Tongue (tissue), 2 donors: Measurements from ENCODE around the gene GAPVD1. TPM values are rescaled to one million over a fixed set of nuclear protein-coding genes. Genes with fewer than 3 reads are reported as not detected.
"Not testable (repeated sequence)": the region's sequence is repeated elsewhere in the genome, so short reads cannot be mapped to it uniquely, and the experiment has no call there.

Experiments
- DNase-seq: peaks from one replicate; pipeline ENCODE4 v3.0.0-alpha.2; 2015
- total RNA-seq: library from RNA; depleted of rRNA; stranded (reverse); fragments of >200 nt; gene quantifications from one replicate; pipeline ENCODE4 v1.2.3, GENCODE V29; 2014

GAPVD1 gene, protein sequence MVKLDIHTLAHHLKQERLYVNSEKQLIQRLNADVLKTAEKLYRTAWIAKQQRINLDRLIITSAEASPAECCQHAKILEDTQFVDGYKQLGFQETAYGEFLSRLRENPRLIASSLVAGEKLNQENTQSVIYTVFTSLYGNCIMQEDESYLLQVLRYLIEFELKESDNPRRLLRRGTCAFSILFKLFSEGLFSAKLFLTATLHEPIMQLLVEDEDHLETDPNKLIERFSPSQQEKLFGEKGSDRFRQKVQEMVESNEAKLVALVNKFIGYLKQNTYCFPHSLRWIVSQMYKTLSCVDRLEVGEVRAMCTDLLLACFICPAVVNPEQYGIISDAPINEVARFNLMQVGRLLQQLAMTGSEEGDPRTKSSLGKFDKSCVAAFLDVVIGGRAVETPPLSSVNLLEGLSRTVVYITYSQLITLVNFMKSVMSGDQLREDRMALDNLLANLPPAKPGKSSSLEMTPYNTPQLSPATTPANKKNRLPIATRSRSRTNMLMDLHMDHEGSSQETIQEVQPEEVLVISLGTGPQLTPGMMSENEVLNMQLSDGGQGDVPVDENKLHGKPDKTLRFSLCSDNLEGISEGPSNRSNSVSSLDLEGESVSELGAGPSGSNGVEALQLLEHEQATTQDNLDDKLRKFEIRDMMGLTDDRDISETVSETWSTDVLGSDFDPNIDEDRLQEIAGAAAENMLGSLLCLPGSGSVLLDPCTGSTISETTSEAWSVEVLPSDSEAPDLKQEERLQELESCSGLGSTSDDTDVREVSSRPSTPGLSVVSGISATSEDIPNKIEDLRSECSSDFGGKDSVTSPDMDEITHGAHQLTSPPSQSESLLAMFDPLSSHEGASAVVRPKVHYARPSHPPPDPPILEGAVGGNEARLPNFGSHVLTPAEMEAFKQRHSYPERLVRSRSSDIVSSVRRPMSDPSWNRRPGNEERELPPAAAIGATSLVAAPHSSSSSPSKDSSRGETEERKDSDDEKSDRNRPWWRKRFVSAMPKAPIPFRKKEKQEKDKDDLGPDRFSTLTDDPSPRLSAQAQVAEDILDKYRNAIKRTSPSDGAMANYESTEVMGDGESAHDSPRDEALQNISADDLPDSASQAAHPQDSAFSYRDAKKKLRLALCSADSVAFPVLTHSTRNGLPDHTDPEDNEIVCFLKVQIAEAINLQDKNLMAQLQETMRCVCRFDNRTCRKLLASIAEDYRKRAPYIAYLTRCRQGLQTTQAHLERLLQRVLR (N-terminal part only)
- 77.3 TPM for total RNA-seq

DNA sequence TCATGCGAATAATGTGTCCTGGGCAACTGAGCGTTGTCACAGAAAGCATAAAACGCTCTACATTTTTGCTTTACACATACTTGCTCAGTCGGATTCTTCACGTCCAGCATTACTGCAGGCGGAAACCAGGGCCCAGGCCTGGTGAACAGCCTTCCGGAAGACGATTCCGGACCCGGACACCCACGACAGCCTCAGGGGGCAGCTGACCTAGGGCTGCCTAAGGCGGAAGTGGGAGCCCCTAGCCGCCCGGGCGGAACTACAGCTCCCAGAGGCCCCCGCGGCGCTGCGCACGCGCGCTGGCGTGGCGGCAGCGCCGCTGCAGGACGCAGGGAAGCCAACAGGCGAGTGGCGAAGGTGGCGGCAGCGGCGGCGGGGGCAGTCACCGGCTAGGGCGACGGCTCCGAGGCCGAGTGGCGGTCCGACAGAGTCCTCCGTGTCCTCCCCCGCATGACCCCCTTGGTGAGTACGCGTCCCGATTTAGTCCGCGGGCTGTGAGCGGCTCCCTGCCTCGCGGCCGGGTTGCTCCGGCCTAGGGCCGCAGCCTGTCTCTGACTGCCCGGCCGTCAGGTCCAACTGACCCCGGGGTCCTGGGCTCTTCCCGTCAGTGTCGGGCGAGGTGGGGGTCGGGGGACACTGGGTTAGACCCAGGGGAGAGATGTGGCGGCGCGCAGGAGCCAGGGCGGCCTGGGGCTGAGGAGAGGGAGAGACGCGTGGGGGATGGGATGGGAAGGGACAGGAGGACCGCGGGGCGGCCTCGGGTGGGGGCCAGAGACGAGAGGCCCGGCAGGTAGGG is at the start of gene GAPVD1:
Gene GAPVD1, plus strand, starts transcription at position 326 of the 793 bp plus-strand sequence. CDS start 37,096 bp downstream, outside the sequence.
- DNase-seq = peak; percentile 94

DNA sequence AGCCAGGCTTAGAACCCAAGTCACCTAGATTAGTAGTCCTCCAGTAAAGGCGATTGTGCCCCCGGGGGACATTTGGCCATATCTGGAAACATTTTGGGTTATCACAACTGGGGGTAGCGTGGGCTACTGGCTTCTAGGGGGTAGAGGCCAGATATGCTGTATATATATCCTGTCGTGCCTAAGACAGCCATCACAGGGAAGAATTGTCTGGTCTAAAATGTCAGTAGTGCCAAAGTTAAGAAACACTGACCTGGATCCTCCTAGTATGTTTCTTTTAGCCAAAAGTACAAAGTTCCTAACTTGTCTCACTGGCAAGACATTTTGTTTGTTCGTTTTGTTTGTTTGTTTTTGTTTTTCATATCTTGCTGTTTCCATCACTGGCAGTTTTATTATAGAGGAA is 47.4 kb upstream of the GAPVD1 start:
- DNase-seq = no peak

DNA sequence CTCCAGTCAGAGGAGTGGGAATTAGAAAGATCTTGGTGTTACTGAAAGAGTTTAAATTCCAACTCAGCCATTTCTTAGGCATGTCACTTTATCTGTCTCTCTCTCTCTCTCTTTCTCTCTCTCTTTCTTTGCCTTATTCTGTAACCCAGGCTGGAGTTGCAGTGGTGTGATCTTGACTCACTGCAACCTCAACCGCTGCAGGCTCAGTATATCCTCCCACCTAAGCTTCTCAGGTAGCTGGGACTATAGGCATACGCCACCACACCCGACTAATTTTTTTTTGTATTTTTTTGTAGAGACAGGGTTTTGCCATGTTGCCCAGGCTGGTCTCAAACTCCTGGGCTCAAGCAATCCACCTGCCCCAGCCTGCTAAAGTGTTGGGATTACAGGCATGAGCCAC is 43.0 kb upstream of the GAPVD1 start:
- no peak for DNase-seq

DNA sequence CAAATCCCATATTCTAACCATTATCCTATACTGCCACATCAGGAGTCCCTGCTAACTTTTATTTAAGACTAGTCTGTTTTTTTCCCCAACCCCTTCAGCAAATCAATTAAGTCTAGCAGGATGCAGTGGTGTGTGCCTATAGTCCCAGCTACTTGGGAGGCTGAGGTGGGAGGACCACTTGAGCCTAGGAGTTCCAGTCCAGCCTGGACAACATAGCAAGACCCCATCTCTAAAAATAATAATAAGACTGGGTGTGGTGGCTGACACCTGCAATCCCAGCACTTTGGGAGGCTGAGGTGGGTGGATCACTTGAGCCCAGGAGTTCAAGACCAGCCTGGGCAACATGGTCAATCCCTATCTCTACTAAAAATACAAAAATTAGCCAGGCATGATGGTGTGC is 36.8 kb upstream of the GAPVD1 start:
- DNase-seq = not testable (repeated sequence)

DNA sequence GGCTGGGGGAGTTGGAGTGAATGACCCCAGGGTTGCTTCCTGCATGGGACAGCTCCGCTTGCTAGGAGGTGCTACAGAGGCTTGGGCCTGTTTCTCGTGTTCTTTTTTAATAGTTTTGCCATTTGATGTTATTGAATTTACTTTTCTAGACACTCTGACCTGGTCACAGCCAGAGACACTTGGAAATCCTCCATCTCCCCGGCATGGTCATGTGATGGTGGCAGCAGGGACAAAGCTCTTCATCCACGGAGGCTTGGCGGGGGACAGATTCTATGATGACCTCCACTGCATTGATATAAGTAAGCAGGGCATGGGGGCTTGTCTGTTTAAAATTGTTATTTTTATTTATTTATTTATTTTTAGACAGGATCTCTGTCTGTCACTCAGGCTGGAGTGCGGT is 33.9 kb upstream of the GAPVD1 start:
- no peak for DNase-seq

DNA sequence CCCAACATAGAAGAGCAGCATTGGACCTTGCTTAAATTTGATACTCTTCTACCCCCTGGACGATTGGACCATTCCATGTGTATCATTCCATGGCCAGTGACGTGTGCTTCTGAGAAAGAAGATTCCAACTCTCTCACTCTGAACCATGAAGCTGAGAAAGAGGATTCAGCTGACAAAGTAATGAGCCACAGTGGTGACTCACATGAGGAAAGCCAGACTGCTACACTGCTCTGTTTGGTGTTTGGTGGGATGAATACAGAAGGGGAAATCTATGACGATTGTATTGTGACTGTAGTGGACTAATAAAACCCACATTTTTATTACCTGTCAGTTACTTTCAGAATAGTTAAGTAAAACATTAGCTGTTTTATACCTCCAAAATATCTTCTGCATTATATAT is 27.9 kb upstream of the GAPVD1 start:
- DNase-seq = no peak

DNA sequence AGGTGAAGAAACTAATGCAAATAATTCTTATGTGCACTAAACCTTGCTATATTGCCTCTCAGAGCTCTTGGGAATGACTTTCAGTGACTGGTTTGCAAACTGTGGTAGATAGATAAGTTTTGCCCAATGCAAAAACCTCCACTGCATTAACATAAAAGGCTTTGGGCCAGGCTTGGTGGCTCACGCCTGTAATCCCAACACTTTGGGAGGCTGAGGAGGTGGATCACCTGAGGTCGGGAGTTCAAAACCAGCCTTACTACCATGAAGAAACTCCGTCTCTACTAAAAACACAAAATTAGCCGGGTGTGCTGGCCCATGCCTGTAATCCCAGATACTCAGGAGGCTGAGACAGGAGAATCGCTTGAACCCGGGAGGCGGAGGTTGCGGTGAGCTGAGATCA is 27.5 kb upstream of the GAPVD1 start:
- not testable (repeated sequence) for DNase-seq

DNA sequence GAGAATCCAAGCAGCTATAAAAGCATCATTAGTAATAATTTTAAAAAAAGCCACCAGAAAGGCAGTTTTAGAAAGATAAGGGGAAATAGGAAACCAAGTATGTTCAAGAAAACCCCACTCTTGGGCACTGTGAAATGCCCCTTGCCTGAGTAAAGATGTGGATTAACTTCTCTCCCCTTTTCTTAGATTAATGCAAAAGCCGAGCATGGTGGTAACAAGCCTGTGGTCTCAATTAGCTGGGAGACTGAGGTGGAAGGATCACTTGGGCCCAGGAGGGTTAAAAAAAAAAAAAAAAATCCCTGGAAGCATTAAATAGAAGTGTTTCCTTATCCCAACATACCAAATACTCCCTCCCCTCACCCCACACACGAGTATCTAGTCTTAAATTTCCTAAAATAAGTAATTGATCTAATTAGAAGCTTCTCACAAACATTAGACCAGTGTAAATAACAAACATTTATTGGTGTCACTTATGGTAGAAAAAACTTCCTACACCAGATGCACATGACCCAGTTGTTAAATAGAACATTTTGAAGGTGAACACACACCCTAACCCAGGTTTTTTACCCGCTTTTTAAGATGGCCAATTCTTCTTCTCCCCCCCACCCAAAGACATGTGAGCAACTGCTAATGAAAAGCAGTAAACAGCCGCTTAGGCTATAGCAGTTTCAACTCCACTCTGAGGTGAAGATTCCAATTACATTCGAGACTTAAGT is 25.7 kb upstream of the GAPVD1 start:
- DNase-seq = no peak

DNA sequence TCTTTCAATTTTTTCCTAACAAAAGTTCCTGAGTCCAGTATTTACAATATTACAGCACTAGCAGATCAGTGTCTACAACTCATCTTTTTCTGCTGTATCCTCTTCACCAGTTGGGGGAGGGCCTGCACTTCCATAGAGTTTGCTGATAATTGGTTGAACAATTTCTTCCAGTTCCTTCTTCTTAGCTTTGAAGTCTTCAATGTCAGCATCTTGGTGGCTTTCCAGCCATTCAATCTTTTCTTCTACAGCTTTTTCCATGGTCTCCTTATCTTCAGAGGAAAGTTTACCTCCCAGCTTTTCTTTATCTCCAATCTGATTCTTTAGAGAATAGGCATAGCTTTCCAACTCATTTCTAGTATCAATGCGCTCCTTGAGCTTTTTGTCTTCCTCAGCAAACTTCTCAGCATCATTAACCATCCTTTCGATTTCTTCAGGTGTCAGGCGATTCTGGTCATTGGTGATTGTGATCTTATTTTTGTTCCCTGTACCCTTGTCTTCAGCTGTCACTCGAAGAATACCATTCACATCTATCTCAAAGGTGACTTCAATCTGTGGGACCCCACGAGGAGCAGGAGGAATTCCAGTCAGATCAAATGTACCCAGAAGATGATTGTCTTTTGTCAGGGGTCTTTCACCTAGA is 25.0 kb upstream of the GAPVD1 start:
- not testable (repeated sequence) for DNase-seq

DNA sequence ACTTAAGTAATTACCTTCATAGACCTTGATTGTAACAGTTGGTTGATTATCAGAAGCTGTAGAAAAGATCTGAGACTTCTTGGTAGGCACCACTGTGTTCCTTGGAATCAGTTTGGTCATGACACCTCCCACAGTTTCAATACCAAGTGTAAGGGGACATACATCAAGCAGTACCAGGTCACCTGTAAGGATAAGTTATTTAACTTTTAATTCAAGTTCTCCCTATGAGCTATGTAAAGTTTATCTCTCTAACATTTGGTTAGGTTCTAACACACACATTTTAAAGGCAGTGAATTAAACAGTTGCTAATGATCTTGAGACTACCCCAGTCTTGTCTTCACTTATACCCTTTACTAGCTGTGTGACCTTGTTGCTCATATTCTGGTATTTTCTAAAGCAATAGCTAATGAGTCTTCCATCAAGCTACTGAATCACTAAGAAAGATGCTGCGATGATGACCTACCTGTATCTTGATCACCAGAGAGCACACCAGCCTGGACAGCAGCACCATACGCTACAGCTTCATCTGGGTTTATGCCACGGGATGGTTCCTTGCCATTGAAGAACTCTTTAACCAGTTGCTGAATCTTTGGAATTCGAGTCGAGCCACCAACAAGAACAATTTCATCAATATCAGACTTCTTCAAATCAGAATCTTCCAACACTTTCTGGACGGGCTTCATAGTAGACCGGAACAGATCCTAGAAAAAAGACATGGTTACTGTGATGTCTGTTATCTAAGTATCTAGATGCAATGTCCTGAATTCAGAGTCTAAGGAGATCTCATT is 23.3 kb upstream of the GAPVD1 start:
- no peak for DNase-seq

DNA sequence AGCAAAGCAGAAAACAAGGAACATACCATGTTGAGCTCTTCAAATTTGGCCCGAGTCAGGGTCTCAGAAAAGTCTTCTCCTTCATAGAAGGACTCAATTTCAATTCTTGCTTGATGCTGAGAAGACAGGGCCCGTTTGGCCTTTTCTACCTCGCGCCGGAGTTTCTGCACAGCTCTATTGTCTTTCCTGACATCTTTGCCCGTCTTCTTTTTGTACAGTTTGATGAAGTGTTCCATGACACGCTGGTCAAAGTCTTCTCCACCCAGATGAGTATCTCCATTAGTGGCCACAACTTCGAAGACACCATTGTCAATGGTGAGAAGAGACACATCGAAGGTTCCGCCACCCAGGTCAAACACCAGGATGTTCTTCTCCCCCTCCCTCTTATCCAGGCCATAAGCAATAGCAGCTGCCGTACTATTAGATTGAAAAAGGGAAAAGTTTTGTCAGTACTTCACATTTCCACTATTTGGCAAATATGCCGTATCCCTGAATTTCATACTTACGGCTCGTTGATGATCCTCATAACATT is 22.6 kb upstream of the GAPVD1 start:
- no peak for DNase-seq

DNA sequence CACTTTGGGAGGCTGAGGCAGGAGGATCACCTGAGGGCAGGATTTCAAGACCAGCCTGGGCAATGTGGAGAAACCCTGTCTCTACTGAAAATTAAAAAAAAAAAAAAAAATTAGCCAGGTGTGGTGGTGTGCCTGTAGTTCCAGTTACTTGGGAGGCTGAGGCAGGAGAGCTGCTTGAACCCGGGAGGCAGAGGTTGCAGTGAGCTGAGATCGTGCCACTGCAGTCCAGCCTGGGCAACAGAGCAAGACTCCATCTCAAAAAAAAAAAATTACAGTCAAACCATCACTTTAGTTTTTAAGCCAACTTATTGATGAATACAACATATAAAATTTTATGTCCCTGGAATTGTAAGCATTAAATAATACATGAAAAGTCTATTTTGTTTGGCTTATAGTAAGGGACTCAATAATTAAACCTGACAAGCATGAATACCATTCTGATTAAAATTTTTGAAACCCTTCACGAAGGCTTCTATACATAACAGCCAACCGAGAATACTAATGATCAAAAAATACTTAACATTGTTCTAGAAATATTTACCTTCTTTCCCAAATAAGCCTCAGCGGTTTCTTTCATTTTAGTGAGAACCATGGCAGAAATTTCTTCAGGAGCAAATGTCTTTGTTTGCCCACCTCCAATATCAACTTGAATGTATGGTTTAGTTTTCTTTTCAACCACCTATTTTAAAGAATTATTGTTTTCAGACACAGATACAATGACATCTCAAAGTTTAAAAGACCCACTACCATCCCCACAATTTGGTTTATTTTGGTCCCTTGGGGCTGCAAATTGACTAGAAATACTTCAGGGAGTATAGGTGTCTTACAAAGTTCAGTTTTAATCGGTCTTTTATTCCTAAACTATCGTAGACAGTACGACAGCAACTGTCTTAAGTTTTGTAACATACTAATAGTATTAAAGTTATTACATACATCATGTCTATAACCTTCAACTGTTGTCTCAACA is 21.7 kb upstream of the GAPVD1 start:
- no peak for DNase-seq

DNA sequence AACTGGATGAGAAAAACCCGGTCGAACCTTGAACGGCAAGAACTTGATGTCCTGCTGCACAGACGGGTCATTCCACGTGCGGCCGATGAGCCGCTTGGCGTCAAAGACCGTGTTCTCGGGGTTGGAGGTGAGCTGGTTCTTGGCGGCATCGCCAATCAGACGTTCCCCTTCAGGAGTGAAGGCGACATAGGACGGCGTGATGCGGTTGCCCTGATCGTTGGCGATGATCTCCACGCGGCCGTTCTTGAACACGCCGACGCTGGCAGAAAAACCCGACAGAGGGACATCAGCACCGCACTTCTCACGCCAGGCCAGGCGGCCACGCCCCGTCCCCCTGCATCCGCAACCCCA is 21.0 kb upstream of the GAPVD1 start:
- no peak for DNase-seq

DNA sequence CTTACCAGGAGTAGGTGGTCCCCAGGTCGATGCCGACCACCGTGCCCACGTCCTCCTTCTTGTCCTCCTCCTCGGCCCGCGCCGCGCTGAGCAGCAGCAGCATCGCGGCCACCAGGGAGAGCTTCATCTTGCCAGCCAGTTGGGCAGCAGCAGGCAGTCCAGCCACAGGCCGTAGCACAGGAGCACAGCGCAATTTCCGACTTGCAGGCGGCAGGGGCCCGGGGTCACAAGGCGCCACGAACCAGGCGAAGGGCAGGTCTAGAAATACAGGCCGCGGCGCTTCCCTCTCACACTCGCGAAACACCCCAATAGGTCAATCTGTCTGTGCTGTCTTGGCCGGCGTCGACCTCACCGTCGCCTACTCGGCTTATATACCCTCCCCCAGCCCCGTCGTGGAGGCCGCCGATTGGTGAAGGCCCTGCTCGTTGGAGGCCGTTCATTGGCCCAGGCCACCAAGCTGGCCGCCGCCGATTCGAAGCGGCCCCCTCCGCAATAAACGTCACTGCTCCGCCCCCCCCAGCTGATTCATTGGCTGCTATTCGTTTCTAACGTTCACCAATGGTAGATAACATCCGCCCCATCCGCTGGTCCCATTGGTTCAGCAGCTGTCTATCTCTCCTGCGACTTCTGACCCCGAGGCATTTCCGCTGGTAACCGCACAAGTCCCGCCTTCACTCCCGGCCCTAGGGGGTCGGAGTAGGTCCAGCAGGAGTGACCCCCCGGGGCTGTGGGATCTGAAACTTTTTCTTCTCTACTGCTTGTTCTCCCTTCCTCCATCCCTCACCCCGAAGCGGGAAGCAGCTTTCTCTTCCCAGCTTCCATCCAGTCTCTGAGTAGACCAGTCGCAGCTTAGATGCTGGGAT is 20.4 kb upstream of the GAPVD1 start, which contains the start of gene HSPA5:
Gene HSPA5, minus strand, starts transcription at position 344 of the 863 bp plus-strand sequence. Its CDS starts 217 bp downstream, at position 127.
- peak; percentile 100 for DNase-seq

DNA sequence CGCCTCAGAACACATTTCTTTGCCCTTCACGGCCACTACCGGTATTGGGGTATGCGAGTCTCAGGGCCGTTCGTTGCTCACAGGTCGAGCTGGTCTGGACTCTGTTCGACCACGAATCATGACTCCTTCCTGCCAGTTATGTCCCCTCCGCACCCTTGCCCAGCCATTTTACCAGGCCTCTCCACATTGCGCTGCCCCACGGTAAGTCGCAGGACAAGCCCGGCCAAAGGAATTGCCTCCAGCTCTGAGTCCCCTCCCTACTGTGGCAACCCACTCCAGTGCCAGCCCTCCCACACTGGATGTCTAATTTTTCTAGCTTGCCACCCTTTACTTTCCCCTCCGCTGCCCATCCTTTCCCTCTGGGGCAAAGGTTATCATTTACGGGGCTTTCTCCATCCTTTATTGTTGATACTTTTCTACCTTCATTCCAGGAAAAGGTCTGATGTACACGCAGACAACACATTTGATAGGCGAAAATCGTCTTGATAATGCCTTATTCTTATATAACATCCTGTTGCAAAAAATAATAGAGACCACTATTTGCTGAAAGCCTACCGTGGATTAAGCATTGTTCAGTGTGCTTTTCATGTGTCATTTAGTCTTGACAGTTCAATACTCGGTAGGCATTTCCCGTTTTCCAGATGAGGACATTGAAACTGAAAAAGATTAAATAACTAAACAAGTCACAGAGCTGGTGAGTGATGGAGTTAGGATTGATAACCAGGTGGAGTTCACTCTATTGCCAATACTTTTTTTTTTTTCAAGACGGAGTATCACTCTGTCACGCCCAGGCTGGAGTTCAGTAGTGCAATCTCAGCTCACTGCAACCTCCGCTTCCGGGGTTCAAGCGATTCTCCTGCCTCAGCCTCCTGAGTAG is 19.5 kb upstream of the GAPVD1 start:
- no peak for DNase-seq

DNA sequence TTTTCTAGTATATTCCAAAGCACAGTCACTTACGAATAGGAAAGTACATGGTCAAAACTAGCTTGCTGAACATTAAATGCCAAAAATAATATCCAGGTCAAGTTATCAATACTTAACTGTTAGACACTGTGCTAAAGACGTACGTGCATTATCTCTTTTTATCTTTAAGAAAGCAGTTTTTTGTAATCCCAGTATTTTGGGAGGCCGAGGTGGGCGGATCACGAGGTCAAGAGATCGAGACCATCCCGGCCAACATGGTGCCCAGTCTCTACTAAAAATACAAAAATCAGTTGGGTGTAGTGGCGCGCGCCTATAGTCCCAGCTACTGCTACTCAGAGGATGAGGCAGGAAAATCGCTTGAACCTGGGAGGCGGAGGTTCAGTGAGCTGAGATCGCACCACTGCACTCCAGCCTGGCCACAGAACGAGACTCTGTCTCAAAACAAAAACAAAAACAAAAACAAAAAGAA is 17.8 kb upstream of the GAPVD1 start:
- no peak for DNase-seq
